Pancreas (tissue), 10 donors: ENCODE data around the gene HSPBAP1. TPM values are rescaled to one million over a fixed set of nuclear protein-coding genes. Genes with fewer than 3 reads are reported as not detected.
A peak's percentile ranks its signal among the peaks of the same experiment; 100 is the strongest.

Source experiments
- ATAC-seq, 4 donors: fragments of 200-7000 bp; cut with Tn5 transposase; one replicate each; pipeline versions ENCODE4 v1.8.0 to v1.9.1; 2020; ENCODE audit warnings: mild to moderate bottlenecking in 4 of 4, moderate library complexity in 4 of 4
- DNase-seq, 6 donors: peaks; one replicate each; pipeline ENCODE4 v3.0.0-alpha.2; 2020
- FAIRE-seq: peaks from 2 replicates; lab custom pipeline; 2012; peaks lifted over from hg19 to GRCh38; lab: Jason Lieb, UNC
- H3K27ac ChIP-seq, 4 donors: fragments of 200-600 bp; sonication (generic); 1 replicate in 3 of 4; 2 replicates in 1 of 4; pipeline versions ENCODE4 v1.5.0 to v1.8.0; 2020
- H3K27me3 ChIP-seq, 4 donors: fragments of 200-600 bp; one replicate each; pipeline ENCODE4 v1.8.0; 2021
- H3K36me3 ChIP-seq, 3 donors: fragments of 200-600 bp; sonication (generic) in 1 of 3; one replicate each; pipeline versions ENCODE4 v1.5.0 to v1.8.0; 2020 to 2021
- H3K4me1 ChIP-seq, 3 donors: fragments of 200-600 bp; one replicate each; pipeline ENCODE4 v1.8.0; 2021
- H3K4me3 ChIP-seq, 4 donors: fragments of 200-600 bp; sonication (generic) in 2 of 4; one replicate each; pipeline versions ENCODE4 v1.5.0 to v1.8.0; 2020 to 2021
- H3K9me3 ChIP-seq, 4 donors: fragments of 200-600 bp; one replicate each; pipeline ENCODE4 v1.8.0; 2021
- CTCF ChIP-seq, 4 donors: fragments of 200-600 bp; sonication (generic) in 3 of 4; IDR thresholded peaks; one replicate each; pipeline versions ENCODE4 v1.5.0 to v1.8.0; 2021; ENCODE audit warnings: antibody characterized with exemption in 4 of 4
- WGBS, 2 donors: extraction: QIAGEN DNeasy Blood & Tissue Kit; methylation state at CpG; one replicate each; pipeline ENCODE4 v1.1.7; 2013; 5-methylcytosine and 5-hydroxymethylcytosine counted together
- intact Hi-C, 3 donors: fragments of 100-400 bp; cut with DNase I; formaldehyde crosslinking; loops; one replicate each; pipeline versions ENCODE4 v1.11.1 to v1.14.2; 2022
- polyA plus RNA-seq, 2 donors: library from polyadenylated mRNA; stranded (reverse); fragments of 200-250 nt; gene quantifications; one replicate each; pipeline ENCODE4 v1.2.3, GENCODE V29; 2013
- total RNA-seq, 6 donors: library from RNA; stranded (reverse); fragmentation: NEBNext Ultra II Directional in 4 of 6; extraction: Animal tissue kit (Norgen Biotek cat#: 25700) in 4 of 6; gene quantifications; one replicate each; pipeline versions ENCODE4 v1.2.1 to v1.2.4, GENCODE V29; 2021 to 2023
- donor health status: healthy with polysubstance abuse.
- donor health status: DM: no; HTN: no; CAD: no; lungs with moderate emphysema.
- donor health status: DM: no; HTN: no; CAD: no.
- donor health status: control.
- donor health status: control.
- donor health status: Bipolar disorder and iron deficiency.
- donor health status: DM: yes; HTN: yes; CAD: no.
- donor health status: DM: no; HTN: no; CAD: no.
- donor health status: DM: no; HTN: no; CAD: no.
- donor health status: DM: yes; HTN: yes; CAD: no.

The HSPBAP1 gene
- 1 to 10 TPM; 3.1 to 7.5 (median 4.3) TPM for total RNA-seq
- polyA plus RNA-seq, result 10 to 100 TPM; 11.1 to 20.4 TPM

GRCh38 chr3:122793568-122794416, at the start of gene HSPBAP1:
HSPBAP1 (minus strand) TSS chr3:122793831; CDS start chr3:122793680, 151 bp downstream.
- no peaks in the 10 kb centered on the region for H3K27me3 ChIP-seq
- ATAC-seq (peak; percentile 73 to 83 (median 76)), FAIRE-seq (no peak), DNase-seq (peak; percentile 83 to 93 (median 89))
- TF ChIP-seq CTCF (IDR thresholded peaks at IDR 0.05), result no peak
- H3K27ac ChIP-seq, result peak within 1 kb of the TSS; percentile 91 to 96 (median 94)
- H3K4me1 ChIP-seq, result peaks cover 0 to 15% (median 8%) of the 10 kb centered on the region in 3 donors
- 0% methylated on average over 46 of the region's 46 CpGs for WGBS, 2 donors
- no peaks in the 10 kb centered on the region for H3K9me3 ChIP-seq
- intact Hi-C loops, result no loop called here
- H3K4me3 ChIP-seq, result peak within 1 kb of the TSS; percentile 62 to 84 (median 75)
- H3K36me3 ChIP-seq, result no peaks in the 10 kb centered on the region

- WGBS, 2 donors, result 96 to 97% methylated on average over 2 of the region's 2 CpGs
- no peak overlapping the region for H3K27ac ChIP-seq
- H3K36me3 ChIP-seq, result peaks cover 0 to 11% (median 0%) of the 10 kb centered on the region in 3 donors
- no peaks in the 10 kb centered on the region for H3K27me3 ChIP-seq
- no peak overlapping the region for H3K4me3 ChIP-seq
- no peak for TF ChIP-seq CTCF (IDR thresholded peaks at IDR 0.05)
- no peak for ATAC-seq
- DNase-seq, result no peak
- intact Hi-C loops, result no loop called here
- H3K4me1 ChIP-seq, result no peaks in the 10 kb centered on the region
- no peaks in the 10 kb centered on the region for H3K9me3 ChIP-seq
- FAIRE-seq, result no peak
Measured at GRCh38 chr3:122835590-122835989, 42.0 kb upstream of the HSPBAP1 start.

- H3K4me1 ChIP-seq, result no peaks in the 10 kb centered on the region
- ATAC-seq (peak in 1 of 4 donors; percentile 33), DNase-seq (no peak), FAIRE-seq (no peak)
- H3K36me3 ChIP-seq, result peaks cover 0 to 22% (median 0%) of the 10 kb centered on the region in 3 donors
- H3K27me3 ChIP-seq, result no peaks in the 10 kb centered on the region
- 96 to 98% methylated on average over 4 of the region's 4 CpGs for WGBS, 2 donors
- TF ChIP-seq CTCF (IDR thresholded peaks at IDR 0.05), result no peak
- intact Hi-C loops, result no loop called here
- H3K9me3 ChIP-seq, result no peaks in the 10 kb centered on the region
- no peak overlapping the region for H3K27ac ChIP-seq
- no peak overlapping the region for H3K4me3 ChIP-seq
Measured at GRCh38 chr3:122828281-122828680, 34.6 kb upstream of the HSPBAP1 start.

- DNase-seq, result no peak
- ATAC-seq, result peak in 1 of 4 donors; percentile 67
- no peak overlapping the region for H3K27ac ChIP-seq
- peaks cover 0 to 22% (median 0%) of the 10 kb centered on the region in 3 donors for H3K36me3 ChIP-seq
- no peaks in the 10 kb centered on the region for H3K4me1 ChIP-seq
- TF ChIP-seq CTCF (IDR thresholded peaks at IDR 0.05), result no peak
- no peak for FAIRE-seq
- H3K4me3 ChIP-seq, result no peak overlapping the region
- WGBS, 2 donors, result 94 to 95% methylated on average over 1 of the region's 1 CpG
- H3K27me3 ChIP-seq, result no peaks in the 10 kb centered on the region
- no peaks in the 10 kb centered on the region for H3K9me3 ChIP-seq
- intact Hi-C loops, result no loop called here
Measured at GRCh38 chr3:122826278-122826677, 32.6 kb upstream of the HSPBAP1 start.

GRCh38 chr3:122825460-122825859, 31.8 kb upstream of the HSPBAP1 start:
- no peak overlapping the region for H3K4me3 ChIP-seq
- no peak overlapping the region for H3K27ac ChIP-seq
- intact Hi-C loops, result no loop called here
- H3K36me3 ChIP-seq, result peaks cover 0 to 22% (median 0%) of the 10 kb centered on the region in 3 donors
- FAIRE-seq (no peak), ATAC-seq (peak in 2 of 4 donors; percentile 49 to 60), DNase-seq (no peak)
- TF ChIP-seq CTCF (IDR thresholded peaks at IDR 0.05), result no peak
- H3K27me3 ChIP-seq, result no peaks in the 10 kb centered on the region
- no peaks in the 10 kb centered on the region for H3K9me3 ChIP-seq
- H3K4me1 ChIP-seq, result no peaks in the 10 kb centered on the region
- 83 to 88% methylated on average over 4 of the region's 4 CpGs for WGBS, 2 donors
